ENCODE data around the gene PSAP. TPM values are rescaled to one million over a fixed set of nuclear protein-coding genes. Genes with fewer than 3 reads are reported as not detected.

Gene PSAP

DNA sequence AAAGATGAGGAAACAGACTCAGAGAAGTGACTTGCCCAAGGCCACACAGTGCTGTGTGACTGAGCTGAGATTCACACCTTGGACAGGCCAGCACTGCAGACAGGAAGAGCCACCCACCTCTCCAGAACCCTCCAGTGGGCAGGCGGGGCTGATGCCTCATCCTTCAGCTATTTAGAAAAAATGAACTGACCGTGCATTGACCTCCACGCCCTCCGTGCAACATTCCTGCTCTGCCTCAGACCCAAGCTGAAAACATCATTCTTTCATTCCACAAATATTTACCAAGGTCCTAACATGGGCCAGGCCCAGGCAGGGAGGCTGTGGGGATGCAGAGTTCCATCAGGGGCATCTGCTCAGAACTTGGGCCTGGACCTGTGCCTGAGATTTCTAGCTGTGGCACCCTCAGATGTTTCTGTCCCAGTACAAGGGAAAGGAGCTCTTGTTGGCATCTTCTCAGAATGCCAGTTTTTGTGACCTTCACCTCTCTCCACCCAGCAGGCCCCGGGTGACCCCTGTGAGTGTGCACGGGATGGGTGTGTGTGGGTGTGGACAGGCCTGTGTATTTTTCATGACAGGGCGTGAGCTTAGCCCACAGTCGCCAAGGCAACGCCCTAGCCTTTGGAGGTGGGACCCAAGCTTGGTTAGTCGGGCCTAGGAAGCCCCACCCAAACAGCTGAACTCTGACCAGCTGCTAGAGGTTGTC lies 84.2 kb downstream of the PSAP start:
- Histone ChIP-seq H3K4me2 (ENCODE audit: low read length, poor library complexity, severe bottlenecking) (no peak overlapping the region), H2AFZ (ENCODE audit: low read depth, low read length) (no peak overlapping the region), H3K4me3 (ENCODE audit: insufficient read depth in 1 of 2, low read depth in 1 of 2, low read length in 2 of 2) (peak overlapping the region in 1 of 2 experiments; percentile 35), H2BK15ac (ENCODE audit: low read depth, poor library complexity, severe bottlenecking) (no peak overlapping the region), H2BK12ac (ENCODE audit: low read length in 2 of 2) (peak overlapping the region in 1 of 2 experiments; percentile 38), H3K4me1 (ENCODE audit: control insufficient read depth, insufficient read depth, low read depth, low read length) (peaks cover 25% of the 10 kb centered on the region), H2AK5ac (ENCODE audit: low read length, severe bottlenecking) (peak overlapping the region; percentile 85), H3K27me3 (ENCODE audit: control insufficient read depth in 1 of 2, insufficient read depth in 1 of 2, low read length in 2 of 2) (peaks cover 0 to 32% of the 10 kb centered on the region in 2 experiments), H3K79me1 (replicated peaks; ENCODE audit: low read length, poor library complexity, severe bottlenecking) (no peaks in the 10 kb centered on the region), H4K91ac (ENCODE audit: low read length) (peak overlapping the region; percentile 31), H2BK120ac (ENCODE audit: low read depth, low read length) (no peak overlapping the region), H3K14ac (ENCODE audit: low read length in 2 of 2) (no peak overlapping the region), H3K4ac (ENCODE audit: low read depth in 1 of 2, low read length in 2 of 2) (peak overlapping the region in 1 of 2 experiments; percentile 63), H3K36me3 (ENCODE audit: control insufficient read depth in 1 of 2, insufficient read depth in 2 of 2, low read depth in 1 of 2, low read length in 2 of 2) (no peaks in the 10 kb centered on the region), H2BK5ac (ENCODE audit: low read depth, low read length, poor library complexity, severe bottlenecking) (no peak overlapping the region), H3K23ac (ENCODE audit: low read length in 2 of 2) (no peak overlapping the region), H3K9ac (ENCODE audit: low read length) (peak overlapping the region; percentile 83), H3K9me3 (ENCODE audit: control insufficient read depth, low read length) (no peaks in the 10 kb centered on the region), H4K8ac (ENCODE audit: low read length) (peak overlapping the region; percentile 55), H3K27ac (ENCODE audit: low read length, poor library complexity, severe bottlenecking) (peak overlapping the region; percentile 39), H3K18ac (ENCODE audit: low read depth in 1 of 2, low read length in 2 of 2) (peak overlapping the region; percentile 18 to 80)
- peak; percentile 86 for DNase-seq
- WGBS: 21% methylated on average over 10 of the region's 10 CpGs

Small RNA genes within 50 kb of the gene (small RNA-seq; reads per million reads assigned to genes)
- gene MIR7152 (ENCODE audit: low read depth) (not detected), gene RNU7-38P (ENCODE audit: low read depth) (not detected)

Data from mesenchymal stem cell (in vitro differentiated cells and primary cell).